ENCODE measurements around the gene DCAKD.

The DCAKD gene

GRCh38 chr17:45001310-45001709 lies 50.1 kb downstream of the DCAKD start:
- TF ChIP-seq, protein P1, sequence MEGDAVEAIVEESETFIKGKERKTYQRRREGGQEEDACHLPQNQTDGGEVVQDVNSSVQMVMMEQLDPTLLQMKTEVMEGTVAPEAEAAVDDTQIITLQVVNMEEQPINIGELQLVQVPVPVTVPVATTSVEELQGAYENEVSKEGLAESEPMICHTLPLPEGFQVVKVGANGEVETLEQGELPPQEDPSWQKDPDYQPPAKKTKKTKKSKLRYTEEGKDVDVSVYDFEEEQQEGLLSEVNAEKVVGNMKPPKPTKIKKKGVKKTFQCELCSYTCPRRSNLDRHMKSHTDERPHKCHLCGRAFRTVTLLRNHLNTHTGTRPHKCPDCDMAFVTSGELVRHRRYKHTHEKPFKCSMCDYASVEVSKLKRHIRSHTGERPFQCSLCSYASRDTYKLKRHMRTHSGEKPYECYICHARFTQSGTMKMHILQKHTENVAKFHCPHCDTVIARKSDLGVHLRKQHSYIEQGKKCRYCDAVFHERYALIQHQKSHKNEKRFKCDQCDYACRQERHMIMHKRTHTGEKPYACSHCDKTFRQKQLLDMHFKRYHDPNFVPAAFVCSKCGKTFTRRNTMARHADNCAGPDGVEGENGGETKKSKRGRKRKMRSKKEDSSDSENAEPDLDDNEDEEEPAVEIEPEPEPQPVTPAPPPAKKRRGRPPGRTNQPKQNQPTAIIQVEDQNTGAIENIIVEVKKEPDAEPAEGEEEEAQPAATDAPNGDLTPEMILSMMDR (IDR thresholded peaks at IDR 0.05): no peak
- no peak for TF ChIP-seq ZFX (IDR thresholded peaks at IDR 0.05; ENCODE audit: borderline replicate concordance)

DNA sequence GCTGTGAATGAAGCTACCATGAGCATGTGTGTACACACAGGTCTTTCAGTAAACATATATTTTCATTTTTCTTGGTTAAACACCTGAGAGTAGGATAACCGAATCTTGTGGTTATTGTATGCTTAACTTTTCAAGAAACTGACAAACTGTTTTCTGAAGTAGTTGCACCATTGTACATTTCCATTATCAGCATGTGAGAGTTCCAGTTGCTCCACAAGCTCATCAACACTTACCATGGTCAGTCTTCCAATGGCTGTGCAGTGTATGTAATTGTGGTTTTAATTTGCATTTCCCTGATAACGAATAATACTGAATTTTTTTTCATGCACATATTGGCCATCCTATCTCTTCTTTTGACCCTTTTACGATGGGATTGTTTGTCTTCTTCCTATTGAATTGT lies 52.0 kb downstream of the DCAKD start:
- H3K27ac ChIP-seq: no peak overlapping the region
- TF ChIP-seq, protein P1 (IDR thresholded peaks at IDR 0.05): no peak

More at GRCh38 chr17:45001310-45001709, 50.1 kb downstream of the DCAKD start:
- H3K27ac ChIP-seq: no peak overlapping the region

DNA sequence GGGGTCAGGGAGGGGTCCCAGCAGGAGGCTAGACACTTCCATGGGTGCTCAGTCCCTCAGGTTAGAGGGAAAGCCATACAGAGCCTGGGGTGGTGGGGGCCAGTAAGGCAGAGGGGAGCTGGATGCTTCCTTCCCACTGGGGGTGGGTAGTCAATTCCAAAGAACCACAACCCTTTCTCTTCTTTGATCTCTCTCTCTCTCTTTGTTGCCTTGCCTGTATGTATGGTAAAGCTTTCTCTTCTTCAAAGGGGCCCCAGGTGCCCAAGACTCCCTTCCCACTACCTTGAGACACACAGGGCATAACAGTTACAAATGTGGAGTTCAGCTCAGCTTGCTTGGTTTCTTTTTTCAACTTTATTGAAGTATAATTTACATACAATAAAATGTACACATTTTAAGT lies 52.8 kb downstream of the DCAKD start:
- TF ChIP-seq ZFX (IDR thresholded peaks at IDR 0.05; ENCODE audit: borderline replicate concordance): no peak
- TF ChIP-seq, protein P1 (IDR thresholded peaks at IDR 0.05): no peak
- H3K27ac ChIP-seq: no peak overlapping the region

GRCh38 chr17:44997733-44998520 lies 53.5 kb downstream of the DCAKD start:
- no peak for TF ChIP-seq ZFX (IDR thresholded peaks at IDR 0.05; ENCODE audit: borderline replicate concordance)
- TF ChIP-seq, protein P1 (IDR thresholded peaks at IDR 0.05): no peak
- no peak overlapping the region for H3K27ac ChIP-seq

GRCh38 chr17:44996304-44996703 lies 55.1 kb downstream of the DCAKD start:
- TF ChIP-seq, protein P1 (IDR thresholded peaks at IDR 0.05): no peak
- TF ChIP-seq ZFX (IDR thresholded peaks at IDR 0.05; ENCODE audit: borderline replicate concordance): no peak
- no peak overlapping the region for H3K27ac ChIP-seq

GRCh38 chr17:44995436-44996001 lies 55.9 kb downstream of the DCAKD start:
- no peak for TF ChIP-seq ZFX (IDR thresholded peaks at IDR 0.05; ENCODE audit: borderline replicate concordance)
- TF ChIP-seq, protein P1 (IDR thresholded peaks at IDR 0.05): no peak
- no peak overlapping the region for H3K27ac ChIP-seq

DNA sequence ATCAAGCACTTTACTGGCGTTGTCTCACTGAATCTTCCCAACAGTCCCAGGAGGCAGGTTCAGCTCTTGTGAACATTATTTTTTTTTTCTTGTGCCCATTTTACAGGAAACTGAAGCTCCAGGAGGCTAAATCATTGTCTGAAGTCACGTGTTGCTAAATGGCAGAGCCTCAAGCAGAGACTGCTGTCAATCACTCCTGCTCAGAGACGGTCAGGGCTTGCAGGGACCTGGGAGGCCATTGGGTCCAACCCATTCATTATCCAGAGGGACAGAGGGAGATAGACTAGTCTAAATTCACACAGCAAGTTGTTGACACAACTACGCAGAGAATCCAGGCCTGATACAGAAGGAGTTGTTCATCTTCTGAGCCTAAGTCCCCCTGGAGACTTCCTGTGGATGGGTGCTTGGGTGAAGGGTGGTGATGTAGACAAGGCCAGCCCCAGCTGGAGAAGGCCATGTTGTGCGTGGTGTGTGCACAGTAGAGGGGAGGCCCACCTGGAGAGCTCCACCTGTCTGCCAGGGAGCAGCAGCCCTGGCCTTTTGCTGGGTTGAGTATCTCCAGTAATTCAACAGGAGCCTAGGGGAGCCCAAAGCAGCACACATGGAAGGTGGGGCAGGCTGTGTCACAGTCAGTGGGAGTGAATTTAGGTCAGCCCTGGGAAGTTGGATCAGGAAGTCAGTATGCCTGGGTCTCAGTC lies 59.0 kb downstream of the DCAKD start:
- H3K27ac ChIP-seq: no peak overlapping the region
- TF ChIP-seq ZFX (IDR thresholded peaks at IDR 0.05; ENCODE audit: borderline replicate concordance): no peak
- TF ChIP-seq, protein P1 (IDR thresholded peaks at IDR 0.05): no peak

Data from 22Rv1 (cell line).